Peyer's patch (tissue), 4 donors: Measurements from ENCODE around the gene UPF2.

Experiments used
- CTCF ChIP-seq, 6 experiments: fragments of 450-650 bp in 4 of 6; fragments of 200-600 bp in 2 of 6; sonication (generic) in 1 of 6; IDR thresholded peaks; one replicate each; pipeline ENCODE4 v1.5.1; 2017 to 2019; ENCODE audit warnings: antibody characterized with exemption in 6 of 6, mild to moderate bottlenecking in 3 of 6, moderate library complexity in 1 of 6
- POLR2A ChIP-seq, 2 donors: fragments of 450-650 bp; IDR thresholded peaks; one replicate each; pipeline ENCODE4 v1.5.1; 2017; ENCODE audit warnings: antibody characterized with exemption in 2 of 2, mild to moderate bottlenecking in 2 of 2, moderate library complexity in 2 of 2

- no peak for TF ChIP-seq CTCF (IDR thresholded peaks at IDR 0.05)
- peak in 1 of 2 donors; percentile 46 for TF ChIP-seq POLR2A (IDR thresholded peaks at IDR 0.05)
Measured at GRCh38 chr10:12042409-12042796, 206 bp downstream of the UPF2 start.
